ENCODE data around the gene NANOG.

DNA sequence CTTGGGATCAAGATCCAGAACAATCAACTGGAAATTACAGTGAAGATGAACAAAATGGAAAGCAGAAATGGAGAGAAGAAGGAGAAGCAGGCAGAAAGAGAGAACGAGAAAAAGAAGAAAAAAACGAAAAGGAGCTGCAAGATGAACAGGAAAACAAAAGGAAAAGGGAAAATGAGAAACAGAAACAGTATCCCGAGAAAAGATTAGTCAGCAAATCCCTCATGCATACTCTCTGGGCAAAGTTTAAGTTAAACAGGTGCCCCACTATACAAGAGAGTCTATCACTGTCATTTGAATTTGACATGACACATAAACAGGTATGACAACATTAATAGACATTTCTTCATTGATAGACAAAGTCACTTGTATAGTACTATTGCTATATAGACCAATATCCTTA lies 19.2 kb upstream of the NANOG start:
- TF ChIP-seq, protein P1, sequence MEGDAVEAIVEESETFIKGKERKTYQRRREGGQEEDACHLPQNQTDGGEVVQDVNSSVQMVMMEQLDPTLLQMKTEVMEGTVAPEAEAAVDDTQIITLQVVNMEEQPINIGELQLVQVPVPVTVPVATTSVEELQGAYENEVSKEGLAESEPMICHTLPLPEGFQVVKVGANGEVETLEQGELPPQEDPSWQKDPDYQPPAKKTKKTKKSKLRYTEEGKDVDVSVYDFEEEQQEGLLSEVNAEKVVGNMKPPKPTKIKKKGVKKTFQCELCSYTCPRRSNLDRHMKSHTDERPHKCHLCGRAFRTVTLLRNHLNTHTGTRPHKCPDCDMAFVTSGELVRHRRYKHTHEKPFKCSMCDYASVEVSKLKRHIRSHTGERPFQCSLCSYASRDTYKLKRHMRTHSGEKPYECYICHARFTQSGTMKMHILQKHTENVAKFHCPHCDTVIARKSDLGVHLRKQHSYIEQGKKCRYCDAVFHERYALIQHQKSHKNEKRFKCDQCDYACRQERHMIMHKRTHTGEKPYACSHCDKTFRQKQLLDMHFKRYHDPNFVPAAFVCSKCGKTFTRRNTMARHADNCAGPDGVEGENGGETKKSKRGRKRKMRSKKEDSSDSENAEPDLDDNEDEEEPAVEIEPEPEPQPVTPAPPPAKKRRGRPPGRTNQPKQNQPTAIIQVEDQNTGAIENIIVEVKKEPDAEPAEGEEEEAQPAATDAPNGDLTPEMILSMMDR (IDR thresholded peaks at IDR 0.05): no peak
- TF ChIP-seq POLR2A (IDR thresholded peaks at IDR 0.05) (no peak), EP300 (IDR thresholded peaks at IDR 0.05) (no peak)

All from ovary (tissue), 3 donors.